H1 (cell line): ENCODE measurements around the gene HDC. TPM values are rescaled to one million over a fixed set of nuclear protein-coding genes. Genes with fewer than 3 reads are reported as not detected.

Experiments used
- polyA plus RNA-seq, 7 experiments: library from polyadenylated mRNA; depleted of rRNA in 3 of 7; stranded (reverse) in 5 of 7; unstranded in 2 of 7; fragments of >200 nt in 5 of 7; fragments of 200-250 nt in 2 of 7; gene quantifications; 1 replicate in 5 of 7; 2 replicates in 1 of 7; 4 replicates in 1 of 7; pipeline versions ENCODE4 v1.2.1 to v1.2.3, GENCODE V29; 2011 to 2013; ENCODE audit warnings: missing spikeins in 2 of 7, mixed read lengths in 2 of 7
- small RNA-seq: library from polyadenylated mRNA; stranded (forward); fragments of <200 nt; extraction: miRNeasy Mini kit (QIAGEN cat#:217004); gene quantifications from one replicate; pipeline ENCODE3, GENCODE V24; 2013; ENCODE audit not compliant: insufficient read depth
- total RNA-seq: library from RNA; stranded (reverse); fragmentation: NEBNext Ultra II Directional; extraction: Animal tissue kit (Norgen Biotek cat#: 25700); gene quantifications from 2 replicates; pipeline ENCODE4 v1.2.1, GENCODE V29; 2021

The HDC gene
- total and polyA plus RNA-seq, 2 of the 8 experiments (the other 6 are each of a cell fraction or from before 2014, with no cell fraction given), result 0.20 to 0.22 TPM

Small RNAs within 50 kb of the gene (small RNA-seq; reads per million reads assigned to genes)
- not detected for gene RF00019

Other genes starting within 250 kb of the HDC start
- gene ATP8B4, start 146.5 kb downstream of the HDC start, total RNA-seq, result 0.24 and 0.57 TPM in 2 replicates
- gene ATP8B4, start 146.5 kb downstream of the HDC start, polyA plus RNA-seq (2011; rRNA removed), result 0.17 TPM in 2 replicates
- gene SLC27A2, start 83.5 kb downstream of the HDC start, total RNA-seq, result 5.8 TPM in 2 replicates
- gene SLC27A2, start 83.5 kb downstream of the HDC start, polyA plus RNA-seq (2011; rRNA removed), result 3.6 and 5.6 TPM in 2 replicates
- gene GABPB1, start 89.5 kb upstream of the HDC start, total RNA-seq, result 32.3 and 34.3 TPM in 2 replicates
- 21.1 and 24.5 TPM in 2 replicates for gene GABPB1, start 89.5 kb upstream of the HDC start, polyA plus RNA-seq (2011; rRNA removed)
- gene USP8, start 158.7 kb upstream of the HDC start, total RNA-seq, result 57.5 and 66.2 TPM in 2 replicates
- 11.5 and 19.9 TPM in 2 replicates for gene USP8, start 158.7 kb upstream of the HDC start, polyA plus RNA-seq (2011; rRNA removed)